K562 (cell line): ENCODE results near the gene H2BK1. TPM values are rescaled to one million over a fixed set of nuclear protein-coding genes. Genes with fewer than 3 reads are reported as not detected.

Experiments used
- ATF2 ChIP-seq: sonication (generic); formaldehyde crosslinking; IDR thresholded peaks from 2 replicates; pipeline ENCODE4 v1.8.1; 2022; ENCODE audit warnings: missing genetic modification reagents
- CBX8 ChIP-seq: fragments of 200-600 bp; sonication (generic); IDR thresholded peaks from 2 replicates; pipeline ENCODE4 v1.6.1; 2012; ENCODE audit warnings: borderline replicate concordance, mixed run types, low read depth, mild to moderate bottlenecking, moderate library complexity, mixed read lengths, low read length, control low read depth, inconsistent platforms; ENCODE audit not compliant: poor library complexity, severe bottlenecking; ENCODE audit errors: extremely low read depth
- CHCHD3 ChIP-seq: fragments of 250-450 bp; sonication (Bioruptor Pico); IDR thresholded peaks from 2 replicates; pipeline ENCODE4 v2.1.2; 2022; ENCODE audit warnings: mild to moderate bottlenecking
- CREBBP ChIP-seq: IDR thresholded peaks from one replicate; pipeline ENCODE4 v1.6.1; 2012; ENCODE audit warnings: low read depth, mild to moderate bottlenecking, control low read depth, inconsistent platforms, low read length
- CXXC5 ChIP-seq: fragments of 250-450 bp; sonication (Bioruptor Pico); IDR thresholded peaks from 2 replicates; pipeline ENCODE4 v1.8.0; 2022; ENCODE audit warnings: inconsistent platforms, mild to moderate bottlenecking, moderate library complexity
- E2F5 ChIP-seq: sonication (generic); formaldehyde crosslinking; IDR thresholded peaks from 2 replicates; pipeline ENCODE4 v1.8.0; 2022; ENCODE audit warnings: mild to moderate bottlenecking, missing genetic modification reagents
- HNRNPH1 ChIP-seq: fragments of 200-400 bp; formaldehyde crosslinking; optimal IDR thresholded peaks from 2 replicates; pipeline ENCODE3; 2017; ENCODE audit warnings: low read depth, mild to moderate bottlenecking, low read length, moderate library complexity
- KAT2B ChIP-seq: IDR thresholded peaks from one replicate; pipeline ENCODE4 v1.6.1; 2012; ENCODE audit warnings: low read depth, mild to moderate bottlenecking, control low read depth, inconsistent platforms, low read length, moderate library complexity
- KAT8 ChIP-seq: fragments of 450-650 bp; IDR thresholded peaks from 2 replicates; pipeline ENCODE4 v1.6.1; 2016; ENCODE audit warnings: low read depth, mild to moderate bottlenecking
- MAFF ChIP-seq: IDR thresholded peaks from 2 replicates; pipeline ENCODE4 v1.6.1; 2012; ENCODE audit warnings: low read length, improper control_type of control experiment
- MTA2 ChIP-seq: fragments of 450-650 bp; IDR thresholded peaks from 2 replicates; pipeline ENCODE4 v1.6.1; 2016; ENCODE audit warnings: low read depth
- NFRKB ChIP-seq: fragments of 450-650 bp; IDR thresholded peaks from 2 replicates; pipeline ENCODE4 v1.6.1; 2016; ENCODE audit warnings: low read depth
- POLR2AphosphoS5 ChIP-seq: IDR thresholded peaks from 2 replicates; pipeline ENCODE4 v1.6.1; 2011; ENCODE audit warnings: mild to moderate bottlenecking, low read depth, low read length, moderate library complexity; ENCODE audit not compliant: control insufficient read depth, insufficient read depth
- PRMT5 ChIP-seq: sonication (generic); formaldehyde crosslinking; IDR thresholded peaks from 2 replicates; pipeline ENCODE4 v1.5.0; 2020; ENCODE audit warnings: missing genetic modification reagents
- PRPF4 ChIP-seq: fragments of 200-400 bp; formaldehyde crosslinking; IDR thresholded peaks from one replicate; pipeline ENCODE4 v1.6.1; 2017; ENCODE audit warnings: low read length, low read depth, mild to moderate bottlenecking; ENCODE audit not compliant: insufficient read depth, poor library complexity, severe bottlenecking
- PTRF ChIP-seq: fragments of 450-650 bp; IDR thresholded peaks from 2 replicates; pipeline ENCODE4 v1.6.1; 2016; ENCODE audit warnings: mild to moderate bottlenecking, missing genetic modification characterization, missing compliant biosample characterization
- SMARCE1 ChIP-seq: fragments of 450-650 bp; IDR thresholded peaks from 2 replicates; pipeline ENCODE4 v1.7.1; 2016; ENCODE audit warnings: mild to moderate bottlenecking
- TRIM24 ChIP-seq, 2 experiments: fragments of 450-650 bp; IDR thresholded peaks; 2 replicates each; pipeline ENCODE4 v1.6.1; 2016
- ZBTB1 ChIP-seq: sonication (generic); formaldehyde crosslinking; IDR thresholded peaks from 2 replicates; pipeline ENCODE4 v1.8.1; 2023; ENCODE audit warnings: missing genetic modification reagents, low read depth, mild to moderate bottlenecking, borderline replicate concordance
- ZBTB34 ChIP-seq: fragments of 250-450 bp; sonication (Bioruptor Pico); IDR thresholded peaks from 2 replicates; pipeline ENCODE4 v1.8.0; 2021; ENCODE audit warnings: mild to moderate bottlenecking, moderate library complexity
- ZNF444 ChIP-seq: fragments of 250-450 bp; sonication (Bioruptor Pico); IDR thresholded peaks from 2 replicates; pipeline ENCODE4 v1.4.0; 2020; ENCODE audit warnings: mild to moderate bottlenecking, moderate library complexity
- ZNF511 ChIP-seq: sonication (generic); formaldehyde crosslinking; IDR thresholded peaks from 2 replicates; pipeline ENCODE4 v1.8.0; 2022; ENCODE audit warnings: mild to moderate bottlenecking, missing genetic modification reagents
- polyA plus RNA-seq, 8 experiments: library from polyadenylated mRNA; depleted of rRNA in 4 of 8; stranded (reverse) in 5 of 8; unstranded in 3 of 8; fragments of >200 nt; fragmentation: Nextera tagmentation in 2 of 8; fragmentation: Illumina TruSeq in 1 of 8; extraction: Ambion mirVana in 2 of 8; extraction: Trizol in 1 of 8; gene quantifications; 2 replicates each; pipeline versions ENCODE4 v1.2.1 to v1.2.3, GENCODE V29; 2011 to 2014; ENCODE audit warnings: inconsistent platforms in 1 of 8, missing spikeins in 1 of 8
- total RNA-seq, 7 experiments: library from RNA; depleted of rRNA in 6 of 7; stranded (reverse); fragments of >200 nt in 6 of 7; fragmentation: Illumina TruSeq in 2 of 7; extraction: Trizol in 2 of 7; gene quantifications; 2 replicates each; pipeline versions ENCODE4 v1.2.1 to v1.2.3, GENCODE V29; 2011 to 2021; ENCODE audit warnings: low replicate concordance in 1 of 7
- TF ChIP-seq, protein P1 (sequence below): fragments of 450-650 bp; formaldehyde crosslinking; IDR thresholded peaks from 2 replicates; pipeline ENCODE4 v1.4.0; 2022; ENCODE audit warnings: missing genetic modification characterization

The H2BK1 gene
- total and polyA plus RNA-seq, 9 of the 15 experiments (the other 6 are each of a cell fraction or from before 2014, with no cell fraction given): not detected

DNA sequence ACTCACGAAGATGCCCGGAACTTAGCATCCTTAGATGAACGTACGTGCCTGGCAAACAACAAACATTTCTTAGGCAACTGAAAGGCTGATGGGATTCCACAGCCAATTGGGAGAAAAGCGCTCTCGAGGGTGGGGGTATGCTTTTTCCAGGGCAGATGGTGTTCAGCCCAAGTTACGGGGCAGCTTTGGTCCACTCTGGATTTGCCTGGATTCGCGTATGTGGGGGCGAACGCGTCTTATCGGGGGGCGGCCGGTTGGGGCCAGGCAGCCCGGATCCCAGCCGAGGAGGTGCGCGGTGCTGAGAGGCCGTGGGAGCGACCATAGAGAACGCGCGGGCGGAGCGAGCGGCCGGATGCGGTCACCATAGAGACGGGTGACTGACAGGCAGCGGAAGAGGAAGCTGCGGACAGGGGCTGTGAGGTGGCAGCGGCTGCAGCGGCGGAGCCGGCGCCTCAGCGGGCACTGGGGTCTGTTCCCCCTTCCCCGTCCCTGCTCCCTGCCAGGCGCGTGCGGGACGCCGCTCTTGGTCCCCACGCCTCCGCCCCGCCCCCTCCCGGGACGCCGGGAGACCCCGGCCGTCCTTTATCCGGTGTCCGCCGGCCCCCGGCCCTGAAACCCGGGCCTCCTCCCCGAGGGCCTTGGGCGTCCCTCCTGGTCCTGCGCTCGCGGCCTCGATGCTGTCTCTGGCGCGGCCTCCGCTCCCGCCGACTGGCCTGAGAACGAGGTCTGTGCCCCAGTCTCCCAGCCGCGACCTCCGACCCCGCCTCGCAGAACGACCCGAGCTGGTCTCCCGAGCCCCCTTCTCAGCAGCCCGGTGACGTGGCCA lies 22.0 kb upstream of the H2BK1 start, which contains the start of gene CHPF2 (continued):
- TF ChIP-seq E2F5 (CRISPR knock-in tag) (no peak), TRIM24 (IDR thresholded peaks at IDR 0.05) (peak in 1 of 2 experiments; percentile 27; a peak in 1 of 4 replicates), ZNF511 (peak; percentile 45; the same call in 1 of the 2 replicates), PTRF (no peak), KAT8 (no peak), ZNF444 (no peak), ATF2 (no peak), MAFF (no peak), KAT2B (no peak), CREBBP (no peak), CBX8 (no peak), HNRNPH1 (no peak), ZBTB1 (CRISPR knock-in tag) (peak; percentile 61; the same call in 1 of the 2 replicates), PRPF4 (no peak), CHCHD3 (CRISPR knock-in tag) (no peak), ZBTB34 (CRISPR knock-in tag) (no peak), POLR2AphosphoS5 (peak; percentile 64; the same call in 1 of the 2 replicates), MTA2 (no peak), CXXC5 (CRISPR knock-in tag) (peak; percentile 86), NFRKB (peak; percentile 4; the same call in 1 of the 2 replicates), PRMT5 (CRISPR knock-in tag) (no peak), SMARCE1 (peak; percentile 43; the same call in 1 of the 2 replicates)
- TF ChIP-seq, protein P1, sequence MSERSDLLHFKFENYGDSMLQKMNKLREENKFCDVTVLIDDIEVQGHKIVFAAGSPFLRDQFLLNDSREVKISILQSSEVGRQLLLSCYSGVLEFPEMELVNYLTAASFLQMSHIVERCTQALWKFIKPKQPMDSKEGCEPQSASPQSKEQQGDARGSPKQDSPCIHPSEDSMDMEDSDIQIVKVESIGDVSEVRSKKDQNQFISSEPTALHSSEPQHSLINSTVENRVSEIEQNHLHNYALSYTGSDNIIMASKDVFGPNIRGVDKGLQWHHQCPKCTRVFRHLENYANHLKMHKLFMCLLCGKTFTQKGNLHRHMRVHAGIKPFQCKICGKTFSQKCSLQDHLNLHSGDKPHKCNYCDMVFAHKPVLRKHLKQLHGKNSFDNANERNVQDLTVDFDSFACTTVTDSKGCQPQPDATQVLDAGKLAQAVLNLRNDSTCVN: 0 out of 2 replicates have a peak, but pooled peaks have one; percentile 54
